Large intestine (tissue), 3 donors: ENCODE data around the gene MTHFS. TPM values are rescaled to one million over a fixed set of nuclear protein-coding genes. Genes with fewer than 3 reads are reported as not detected.
"Not testable (repeated sequence)": the region's sequence is repeated elsewhere in the genome, so short reads cannot be mapped to it uniquely, and the experiment has no call there.

ENCODE experiments used
- DNase-seq, 2 donors: peaks; one replicate each; pipeline versions ENCODE4 v3.0.0 to v3.0.0-alpha.2; 2013
- H3K27ac ChIP-seq: one replicate; pipeline ENCODE4 v1.5.1; 2013; ENCODE audit warnings: low read length
- H3K27me3 ChIP-seq: 2 replicates; pipeline ENCODE4 v1.6.1; 2013; ENCODE audit warnings: low read length; ENCODE audit not compliant: control insufficient read depth, insufficient read depth
- H3K36me3 ChIP-seq: 2 replicates; pipeline ENCODE4 v1.6.1; 2013; ENCODE audit warnings: low read length; ENCODE audit not compliant: control insufficient read depth, insufficient read depth
- H3K4me1 ChIP-seq: one replicate; pipeline ENCODE4 v1.6.1; 2013; ENCODE audit warnings: low read length; ENCODE audit not compliant: control insufficient read depth, insufficient read depth
- H3K4me3 ChIP-seq: one replicate; pipeline ENCODE4 v1.5.1; 2013; ENCODE audit warnings: low read length
- H3K9me3 ChIP-seq: one replicate; pipeline ENCODE4 v1.6.1; 2013; ENCODE audit warnings: mild to moderate bottlenecking, low read depth, low read length, moderate library complexity; ENCODE audit not compliant: control insufficient read depth
- WGBS: methylation state at CpG from one replicate; pipeline ENCODE4 v1.1.5; 2013; ENCODE audit warnings: low lambda C conversion rate; ENCODE audit not compliant: insufficient coverage; 5-methylcytosine and 5-hydroxymethylcytosine counted together
- polyA plus RNA-seq: library from polyadenylated mRNA; unstranded; fragments of 120-200 nt; gene quantifications from one replicate; pipeline ENCODE4 v1.2.1, GENCODE V29; 2013

Gene MTHFS
- polyA plus RNA-seq, 1 donor: 98.4 TPM

DNA sequence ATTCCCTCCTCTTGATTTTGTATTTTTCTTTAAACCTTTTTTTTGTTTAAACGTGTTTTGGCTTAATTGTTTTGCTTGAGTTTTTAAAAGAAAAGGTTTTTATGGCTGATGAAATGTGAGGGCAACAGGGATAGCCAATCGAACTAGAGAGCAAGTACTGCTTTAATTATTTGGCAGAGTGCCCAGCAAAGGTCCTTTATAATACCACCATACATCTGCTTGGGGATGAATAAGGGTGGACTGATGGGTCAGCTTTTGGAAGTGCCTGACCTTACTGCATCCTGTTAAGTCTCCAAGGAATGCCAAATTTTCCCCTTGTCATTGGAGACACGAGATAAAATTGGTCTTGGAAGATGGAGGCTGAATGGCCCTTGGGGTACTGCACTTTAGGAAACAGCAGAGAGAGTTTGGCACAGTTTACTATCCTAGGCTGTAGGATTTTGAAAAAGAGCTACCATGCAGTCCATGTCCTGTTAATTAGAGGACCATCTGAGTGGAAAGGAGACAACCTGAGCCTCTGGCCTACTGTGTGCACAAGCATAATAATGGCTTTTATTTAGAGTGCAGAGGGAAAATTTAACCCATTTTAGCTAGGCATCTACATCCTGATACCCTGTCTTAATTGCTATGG, 19.8 kb upstream of the MTHFS start:
- peaks cover 30% of the 10 kb centered on the region for H3K36me3 ChIP-seq
- no peaks in the 10 kb centered on the region for H3K4me1 ChIP-seq
- H3K27ac ChIP-seq: no peak overlapping the region
- WGBS: no CpG with 5 or more reads among the region's 3 CpGs
- no peaks in the 10 kb centered on the region for H3K27me3 ChIP-seq
- DNase-seq: no peak
- peaks cover 45% of the 10 kb centered on the region for H3K9me3 ChIP-seq
- no peak overlapping the region for H3K4me3 ChIP-seq

DNA sequence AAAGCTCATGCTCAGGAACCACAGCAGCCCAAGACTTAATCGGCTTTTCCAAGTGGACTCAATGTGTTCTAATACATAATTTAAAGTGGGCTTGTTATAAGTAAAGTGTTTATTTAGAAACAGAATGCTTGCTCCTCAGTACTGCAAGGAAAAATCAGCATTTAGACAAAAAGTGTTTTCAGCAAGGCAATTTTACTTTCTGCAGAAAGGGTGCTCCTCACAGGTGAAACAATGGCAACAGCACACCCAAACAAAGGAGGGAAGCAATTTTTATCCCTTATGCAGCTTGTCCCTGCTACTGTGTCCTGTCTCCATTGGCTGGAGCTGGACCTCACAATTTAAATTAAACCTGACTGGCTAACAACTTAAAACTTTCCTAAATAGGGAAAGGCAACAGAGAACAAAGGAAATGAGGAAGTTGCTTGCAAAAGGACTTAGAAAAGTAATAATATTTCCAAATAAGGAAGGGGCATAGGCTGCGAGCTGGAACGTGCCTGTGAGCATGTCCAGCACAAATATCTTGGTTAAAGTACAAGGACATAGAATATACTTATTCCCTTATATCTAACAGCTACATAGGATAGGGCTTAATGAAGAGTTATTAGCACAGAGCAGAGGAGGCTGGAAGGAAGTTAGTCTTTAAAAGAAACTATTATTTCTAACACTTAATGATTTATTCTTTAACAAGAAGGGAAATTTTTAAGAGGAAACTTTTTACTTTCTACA, 19.1 kb upstream of the MTHFS start:
- not testable (repeated sequence) for DNase-seq, H3K27ac ChIP-seq, H3K27me3 ChIP-seq, H3K4me3 ChIP-seq, H3K4me1 ChIP-seq
- peaks cover 38% of the 10 kb centered on the region for H3K9me3 ChIP-seq
- peaks cover 25% of the 10 kb centered on the region for H3K36me3 ChIP-seq
- WGBS: 100% methylated on average over 1 of the region's 3 CpGs

- Histone ChIP-seq H3K36me3 (peaks cover 18% of the 10 kb centered on the region), H3K4me3 (no peak overlapping the region)
These were observed 17.9 kb upstream of the MTHFS start for GRCh38 chr15:79914728-79915127.

GRCh38 chr15:79909556-79910335, 12.9 kb upstream of the MTHFS start:
- not testable (repeated sequence) for H3K27me3 ChIP-seq, H3K4me1 ChIP-seq, H3K36me3 ChIP-seq, H3K4me3 ChIP-seq, DNase-seq, H3K9me3 ChIP-seq
- WGBS: 73% methylated on average over 1 of the region's 4 CpGs
- H3K27ac ChIP-seq: peak overlapping the region; percentile 32

More at GRCh38 chr15:79914728-79915127, 17.9 kb upstream of the MTHFS start:
- DNase-seq: no peak
- H3K4me1 ChIP-seq: no peaks in the 10 kb centered on the region
- H3K27me3 ChIP-seq: no peaks in the 10 kb centered on the region
- H3K9me3 ChIP-seq: peaks cover 28% of the 10 kb centered on the region
- H3K27ac ChIP-seq: no peak overlapping the region

DNA sequence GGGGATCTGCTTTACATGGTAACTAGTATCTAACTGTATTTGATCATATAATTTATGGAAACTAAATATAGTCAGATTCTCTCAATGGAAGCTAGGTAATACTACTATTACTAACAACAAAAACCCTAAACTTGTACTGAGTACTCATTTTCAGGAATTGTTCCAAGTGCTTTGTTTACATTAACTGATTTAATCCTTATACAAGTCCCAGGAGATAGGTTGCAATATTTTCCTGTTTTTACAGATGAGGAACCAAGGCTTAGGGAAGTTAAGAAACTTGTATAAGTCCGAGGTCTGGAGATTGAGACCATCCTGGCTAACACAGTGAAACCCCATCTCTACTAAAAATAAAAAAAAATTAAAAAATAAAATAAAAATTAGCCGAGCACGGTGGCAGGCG, 7.5 kb upstream of the MTHFS start:
- H3K9me3 ChIP-seq: no peaks in the 10 kb centered on the region
- peaks cover 2% of the 10 kb centered on the region for H3K36me3 ChIP-seq
- H3K27me3 ChIP-seq: no peaks in the 10 kb centered on the region
- H3K27ac ChIP-seq: no peak overlapping the region
- no peak overlapping the region for H3K4me3 ChIP-seq
- 94% methylated on average over 3 of the region's 4 CpGs for WGBS
- no peak for DNase-seq
- H3K4me1 ChIP-seq: no peaks in the 10 kb centered on the region

- no peaks in the 10 kb centered on the region for H3K27me3 ChIP-seq
- H3K36me3 ChIP-seq: peaks cover 2% of the 10 kb centered on the region
- no peak overlapping the region for H3K27ac ChIP-seq
- H3K4me1 ChIP-seq: no peaks in the 10 kb centered on the region
- no peak for DNase-seq
- no peaks in the 10 kb centered on the region for H3K9me3 ChIP-seq
- no CpG with 5 or more reads among the region's 1 CpG for WGBS
- no peak overlapping the region for H3K4me3 ChIP-seq
These were observed 6.8 kb upstream of the MTHFS start for GRCh38 chr15:79903626-79904025.

GRCh38 chr15:79903144-79903543, 6.3 kb upstream of the MTHFS start:
- Histone ChIP-seq H3K4me1 (no peaks in the 10 kb centered on the region), H3K27ac (no peak overlapping the region), H3K27me3 (no peaks in the 10 kb centered on the region), H3K9me3 (no peaks in the 10 kb centered on the region), H3K36me3 (peaks cover 2% of the 10 kb centered on the region), H3K4me3 (no peak overlapping the region)
- no peak for DNase-seq
- WGBS: no CpG with 5 or more reads among the region's 2 CpGs

DNA sequence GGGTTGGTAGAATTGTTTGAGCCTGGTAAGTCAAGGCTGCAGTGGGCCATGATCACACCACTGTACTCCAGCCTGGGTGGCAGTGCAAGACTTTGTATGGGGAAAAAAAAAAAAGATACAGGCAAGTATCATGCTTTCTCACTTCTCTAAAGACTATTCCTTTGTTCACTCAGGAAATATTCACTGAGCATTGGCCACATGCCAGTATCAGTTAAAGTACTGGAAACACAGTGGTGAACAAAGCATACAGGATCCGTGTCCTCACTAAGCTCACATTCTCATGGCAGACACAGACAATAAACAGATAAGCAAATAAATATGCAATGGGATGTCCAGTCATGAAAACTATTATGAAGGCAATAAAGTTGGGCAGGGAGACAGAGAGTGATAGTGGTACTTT, 5.1 kb upstream of the MTHFS start:
- WGBS: no CpG with 5 or more reads among the region's 1 CpG
- H3K4me1 ChIP-seq: peaks cover 4% of the 10 kb centered on the region
- no peak overlapping the region for H3K4me3 ChIP-seq
- no peaks in the 10 kb centered on the region for H3K9me3 ChIP-seq
- no peak overlapping the region for H3K27ac ChIP-seq
- no peaks in the 10 kb centered on the region for H3K36me3 ChIP-seq
- no peaks in the 10 kb centered on the region for H3K27me3 ChIP-seq
- DNase-seq: no peak

- not testable (repeated sequence) for DNase-seq, H3K27ac ChIP-seq, H3K4me1 ChIP-seq, H3K9me3 ChIP-seq, H3K27me3 ChIP-seq, H3K4me3 ChIP-seq, H3K36me3 ChIP-seq
- 100% methylated on average over 1 of the region's 4 CpGs for WGBS
These were observed 4.1 kb upstream of the MTHFS start for GRCh38 chr15:79900818-79901378.

- 100% methylated on average over 2 of the region's 9 CpGs for WGBS
- Histone ChIP-seq H3K4me3 (no peak overlapping the region), H3K4me1 (peaks cover 7% of the 10 kb centered on the region), H3K9me3 (no peaks in the 10 kb centered on the region), H3K27me3 (no peaks in the 10 kb centered on the region), H3K27ac (no peak overlapping the region), H3K36me3 (no peaks in the 10 kb centered on the region)
- no peak for DNase-seq
These were observed 3.3 kb upstream of the MTHFS start for GRCh38 chr15:79900087-79900486.
